Ishikawa (cell line): ENCODE measurements around the gene CYP11A1.

Experiments used
- CEBPB ChIP-seq: IDR thresholded peaks from 2 replicates; pipeline ENCODE4 v1.6.1; 2012
- CREB1 ChIP-seq: IDR thresholded peaks from 2 replicates; pipeline ENCODE4 v1.6.1; 2012; ENCODE audit warnings: low read depth
- EGR1 ChIP-seq: IDR thresholded peaks from 2 replicates; pipeline ENCODE4 v1.6.1; 2012
- EP300 ChIP-seq: IDR thresholded peaks from 2 replicates; pipeline ENCODE4 v1.6.1; 2012; ENCODE audit warnings: borderline replicate concordance
- FOXM1 ChIP-seq: IDR thresholded peaks from 2 replicates; pipeline ENCODE4 v1.6.1; 2012; ENCODE audit warnings: low read depth, borderline replicate concordance
- MAX ChIP-seq: IDR thresholded peaks from 2 replicates; pipeline ENCODE4 v1.6.1; 2012
- RAD21 ChIP-seq: IDR thresholded peaks from 2 replicates; pipeline ENCODE4 v1.6.1; 2012; ENCODE audit warnings: low read depth
- REST ChIP-seq: IDR thresholded peaks from 2 replicates; pipeline ENCODE4 v1.6.1; 2012; ENCODE audit warnings: low read depth, mild to moderate bottlenecking
- TAF1 ChIP-seq: IDR thresholded peaks from 2 replicates; pipeline ENCODE4 v1.6.1; 2012; ENCODE audit warnings: low read depth, mild to moderate bottlenecking
- TCF12 ChIP-seq: IDR thresholded peaks from 2 replicates; pipeline ENCODE4 v1.6.1; 2012; ENCODE audit warnings: low read depth

GRCh38 chr15:74384566-74384880, 17.1 kb upstream of the CYP11A1 start:
- TF ChIP-seq REST, result no peak
- TF ChIP-seq TAF1, result no peak
- TF ChIP-seq EP300, result no peak
- TF ChIP-seq CEBPB, result no peak
- no peak for TF ChIP-seq EGR1
- no peak for TF ChIP-seq FOXM1
- TF ChIP-seq CREB1, result no peak
- TF ChIP-seq RAD21, result no peak
- no peak for TF ChIP-seq TCF12
- TF ChIP-seq MAX, result no peak
